OCI-LY1 (cell line): ENCODE measurements around the gene RBM20.

ENCODE experiments used
- H2AFZ ChIP-seq: fragments of 200-600 bp; sonication (generic), shearing (Covaris generic); 2 replicates; pipeline ENCODE4 v1.6.0; 2014; ENCODE audit warnings: antibody characterized with exemption, mild to moderate bottlenecking, low read length
- H3F3A ChIP-seq: fragments of 200-600 bp; sonication (generic), shearing (Covaris generic); 2 replicates; pipeline ENCODE4 v1.6.0; 2014; ENCODE audit warnings: mild to moderate bottlenecking, antibody characterized with exemption, low read length, moderate library complexity; ENCODE audit not compliant: insufficient read depth
- H3K27ac ChIP-seq: fragments of 200-600 bp; sonication (generic); 2 replicates; pipeline ENCODE4 v1.5.1; 2014; ENCODE audit warnings: low read length, mixed run types, mild to moderate bottlenecking, low read depth; ENCODE audit not compliant: poor library complexity, severe bottlenecking
- H3K27me3 ChIP-seq: fragments of 200-600 bp; sonication (generic); 2 replicates; pipeline ENCODE4 v1.6.0; 2014; ENCODE audit warnings: antibody characterized with exemption, mild to moderate bottlenecking, low read length, moderate library complexity; ENCODE audit not compliant: insufficient read depth
- H3K36me3 ChIP-seq: fragments of 200-600 bp; sonication (generic); 2 replicates; pipeline ENCODE4 v1.6.1; 2014; ENCODE audit warnings: mild to moderate bottlenecking, antibody characterized with exemption, low read length, moderate library complexity, mixed read lengths; ENCODE audit not compliant: insufficient read depth
- H3K4me1 ChIP-seq: fragments of 200-600 bp; sonication (generic); 2 replicates; pipeline ENCODE4 v1.5.1; 2014; ENCODE audit warnings: mild to moderate bottlenecking, low read length, moderate library complexity; ENCODE audit not compliant: insufficient read depth, severe bottlenecking
- H3K4me2 ChIP-seq: fragments of 200-600 bp; sonication (generic), shearing (Covaris generic); 2 replicates; pipeline ENCODE4 v1.6.1; 2014; ENCODE audit warnings: low read length
- H3K4me3 ChIP-seq: fragments of 200-600 bp; sonication (generic); 2 replicates; pipeline ENCODE4 v1.5.1; 2014; ENCODE audit warnings: low read length, low read depth, mild to moderate bottlenecking, mixed read lengths; ENCODE audit not compliant: poor library complexity, severe bottlenecking
- H3K79me2 ChIP-seq: fragments of 200-600 bp; shearing (Covaris generic); 2 replicates; pipeline ENCODE4 v1.6.1; 2016; ENCODE audit warnings: mixed run types, low read length, mixed read lengths; ENCODE audit not compliant: insufficient read depth
- H3K9ac ChIP-seq: fragments of 200-600 bp; sonication (generic), shearing (Covaris generic); 2 replicates; pipeline ENCODE4 v1.6.1; 2014; ENCODE audit warnings: mild to moderate bottlenecking, low read length, mixed read lengths
- H3K9me2 ChIP-seq: fragments of 200-600 bp; sonication (generic), shearing (Covaris generic); 2 replicates; pipeline ENCODE4 v1.6.1; 2014; ENCODE audit warnings: low read depth, mild to moderate bottlenecking, low read length, mixed read lengths
- H3K9me3 ChIP-seq: fragments of 200-600 bp; shearing (Covaris generic); 2 replicates; pipeline ENCODE4 v1.6.1; 2014; ENCODE audit warnings: low read length, mixed read lengths
- H4K20me1 ChIP-seq: fragments of 200-600 bp; sonication (generic), shearing (Covaris generic); 2 replicates; pipeline ENCODE4 v1.6.0; 2016; ENCODE audit warnings: mild to moderate bottlenecking, low read length; ENCODE audit not compliant: insufficient read depth
- CTCF ChIP-seq: fragments of 200-600 bp; sonication (generic), shearing (Covaris generic); IDR thresholded peaks from 2 replicates; pipeline ENCODE4 v1.5.1; 2017; ENCODE audit warnings: mild to moderate bottlenecking, antibody characterized with exemption, low read length, moderate library complexity, mixed read lengths
- EZH2 ChIP-seq: fragments of 200-600 bp; sonication (generic), shearing (Covaris generic); IDR thresholded peaks from 2 replicates; pipeline ENCODE4 v1.8.0; 2017; ENCODE audit warnings: borderline replicate concordance, mixed run types, mild to moderate bottlenecking, antibody characterized with exemption, low read length, moderate library complexity, mixed read lengths

RBM20 gene

GRCh38 chr10:110710621-110711020, 66.5 kb downstream of the RBM20 start:
- no peak overlapping the region for H3K4me2 ChIP-seq
- no peak overlapping the region for H2AFZ ChIP-seq
- H3K9me2 ChIP-seq: no peaks in the 10 kb centered on the region
- no peaks in the 10 kb centered on the region for H3K4me1 ChIP-seq
- no peaks in the 10 kb centered on the region for H3K79me2 ChIP-seq
- no peaks in the 10 kb centered on the region for H3F3A ChIP-seq
- H4K20me1 ChIP-seq: no peaks in the 10 kb centered on the region
- H3K9ac ChIP-seq: no peak overlapping the region
- no peak for TF ChIP-seq EZH2
- TF ChIP-seq CTCF: no peak
- no peak overlapping the region for H3K27ac ChIP-seq
- no peaks in the 10 kb centered on the region for H3K27me3 ChIP-seq
- H3K9me3 ChIP-seq: no peaks in the 10 kb centered on the region
- H3K4me3 ChIP-seq: no peak overlapping the region
- H3K36me3 ChIP-seq: no peaks in the 10 kb centered on the region

GRCh38 chr10:110711382-110711781, 67.2 kb downstream of the RBM20 start:
- Histone ChIP-seq H3F3A (no peaks in the 10 kb centered on the region), H3K4me1 (peaks cover 6% of the 10 kb centered on the region), H2AFZ (no peak overlapping the region), H3K27me3 (no peaks in the 10 kb centered on the region), H3K9me2 (no peaks in the 10 kb centered on the region), H3K4me3 (no peak overlapping the region), H3K27ac (no peak overlapping the region), H3K9ac (no peak overlapping the region), H3K36me3 (no peaks in the 10 kb centered on the region), H3K4me2 (no peak overlapping the region), H4K20me1 (no peaks in the 10 kb centered on the region), H3K79me2 (no peaks in the 10 kb centered on the region), H3K9me3 (no peaks in the 10 kb centered on the region)
- TF ChIP-seq EZH2 (no peak), CTCF (no peak)

- Histone ChIP-seq H3K4me3 (no peak overlapping the region), H3K9me3 (no peaks in the 10 kb centered on the region), H3K27ac (no peak overlapping the region), H3K4me2 (no peak overlapping the region), H3K27me3 (no peaks in the 10 kb centered on the region), H3F3A (no peaks in the 10 kb centered on the region), H3K36me3 (no peaks in the 10 kb centered on the region), H3K4me1 (peaks cover 24% of the 10 kb centered on the region), H3K79me2 (no peaks in the 10 kb centered on the region), H2AFZ (no peak overlapping the region), H3K9me2 (no peaks in the 10 kb centered on the region), H4K20me1 (no peaks in the 10 kb centered on the region), H3K9ac (no peak overlapping the region)
- TF ChIP-seq CTCF: no peak
- TF ChIP-seq EZH2: no peak
Observed at GRCh38 chr10:110714356-110714755, 70.2 kb downstream of the RBM20 start.
